HepG2 (cell line): ENCODE data around the gene ABTB2. TPM values are rescaled to one million over a fixed set of nuclear protein-coding genes. Genes with fewer than 3 reads are reported as not detected.

Experiments
- DZIP1 ChIP-seq: sonication (generic); formaldehyde crosslinking; IDR thresholded peaks from 2 replicates; pipeline ENCODE4 v1.5.0; 2020; ENCODE audit warnings: mild to moderate bottlenecking, missing genetic modification reagents
- E2F1 ChIP-seq: sonication (generic); formaldehyde crosslinking; IDR thresholded peaks from 2 replicates; pipeline ENCODE4 v1.5.0; 2020; ENCODE audit warnings: missing genetic modification reagents
- HCFC1 ChIP-seq: fragments of 150-350 bp; IDR thresholded peaks from 2 replicates; pipeline ENCODE4 v1.6.1; 2014; ENCODE audit warnings: low read depth, low read length
- MEF2D ChIP-seq: sonication (generic); formaldehyde crosslinking; IDR thresholded peaks from 2 replicates; pipeline ENCODE4 v1.5.1; 2020; ENCODE audit warnings: mild to moderate bottlenecking, missing genetic modification reagents
- ZBTB10 ChIP-seq: sonication (generic); formaldehyde crosslinking; IDR thresholded peaks from 2 replicates; pipeline ENCODE4 v1.4.0; 2020; ENCODE audit warnings: missing genetic modification reagents, borderline replicate concordance
- polyA plus RNA-seq, 8 experiments: library from polyadenylated mRNA; depleted of rRNA in 3 of 8; stranded (reverse) in 7 of 8; unstranded in 1 of 8; fragments of >200 nt; fragmentation: Illumina TruSeq in 4 of 8; extraction: Trizol in 4 of 8; gene quantifications; 2 replicates each; pipeline versions ENCODE4 v1.2.1 to v1.2.3, GENCODE V29; 2011 to 2016; ENCODE audit warnings: low read depth in 4 of 8, missing spikeins in 1 of 8, mixed read lengths in 1 of 8; ENCODE audit not compliant: insufficient read depth in 1 of 8
- total RNA-seq, 5 experiments: library from RNA; depleted of rRNA; stranded (reverse); fragments of >200 nt; fragmentation: Illumina TruSeq; extraction: Trizol; gene quantifications; 2 replicates each; pipeline ENCODE4 v1.2.3, GENCODE V29; 2016; ENCODE audit warnings: low read depth in 1 of 5
- TF ChIP-seq, protein P1 (sequence below): sonication (generic); formaldehyde crosslinking; IDR thresholded peaks from 2 replicates; pipeline ENCODE4 v1.5.1; 2020; ENCODE audit warnings: missing genetic modification reagents, mild to moderate bottlenecking, borderline replicate concordance

Gene ABTB2
- total and polyA plus RNA-seq, 2 of the 13 experiments (the other 11 are each of a cell fraction or from before 2014, with no cell fraction given): 5.1 to 15.4 TPM

DNA sequence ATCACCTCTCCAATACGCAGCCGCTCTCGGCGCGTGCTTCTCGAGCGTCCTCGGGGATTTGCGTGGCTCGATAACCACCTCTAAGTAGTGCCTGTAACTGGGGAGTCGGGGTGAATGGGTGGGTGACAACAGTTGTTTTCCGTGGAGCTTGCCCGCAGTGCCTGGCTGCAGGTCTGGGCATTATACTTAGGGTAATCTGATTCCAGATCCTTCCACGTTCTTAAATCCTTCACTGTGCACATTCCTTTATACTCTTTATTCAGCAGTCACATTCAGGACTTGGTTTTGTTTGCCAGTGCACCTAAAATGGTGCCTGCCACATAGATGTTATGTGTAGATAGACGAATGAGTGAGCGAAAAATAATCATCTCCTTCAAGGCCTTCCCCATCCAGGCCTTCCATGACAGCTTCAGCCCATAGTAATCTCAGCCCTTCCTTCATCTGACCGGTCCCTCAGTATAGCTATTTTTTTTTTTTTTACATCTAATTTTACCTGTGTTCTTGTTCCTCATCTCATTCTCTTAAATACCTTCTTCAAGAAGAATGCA is 251.8 kb downstream of the ABTB2 start (continued):
- TF ChIP-seq MEF2D: 0 out of 2 replicates have a peak, but pooled peaks have one; percentile 6
- TF ChIP-seq E2F1: 0 out of 2 replicates have a peak, but pooled peaks have one; percentile 14
- no peak for TF ChIP-seq HCFC1
- TF ChIP-seq, protein P1, sequence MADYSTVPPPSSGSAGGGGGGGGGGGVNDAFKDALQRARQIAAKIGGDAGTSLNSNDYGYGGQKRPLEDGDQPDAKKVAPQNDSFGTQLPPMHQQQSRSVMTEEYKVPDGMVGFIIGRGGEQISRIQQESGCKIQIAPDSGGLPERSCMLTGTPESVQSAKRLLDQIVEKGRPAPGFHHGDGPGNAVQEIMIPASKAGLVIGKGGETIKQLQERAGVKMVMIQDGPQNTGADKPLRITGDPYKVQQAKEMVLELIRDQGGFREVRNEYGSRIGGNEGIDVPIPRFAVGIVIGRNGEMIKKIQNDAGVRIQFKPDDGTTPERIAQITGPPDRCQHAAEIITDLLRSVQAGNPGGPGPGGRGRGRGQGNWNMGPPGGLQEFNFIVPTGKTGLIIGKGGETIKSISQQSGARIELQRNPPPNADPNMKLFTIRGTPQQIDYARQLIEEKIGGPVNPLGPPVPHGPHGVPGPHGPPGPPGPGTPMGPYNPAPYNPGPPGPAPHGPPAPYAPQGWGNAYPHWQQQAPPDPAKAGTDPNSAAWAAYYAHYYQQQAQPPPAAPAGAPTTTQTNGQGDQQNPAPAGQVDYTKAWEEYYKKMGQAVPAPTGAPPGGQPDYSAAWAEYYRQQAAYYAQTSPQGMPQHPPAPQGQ (CRISPR knock-in tag): no peak
- TF ChIP-seq DZIP1 (CRISPR knock-in tag): no peak
- peak; percentile 43; the same call in 1 of the 2 replicates for TF ChIP-seq ZBTB10 (CRISPR knock-in tag)
